Anterior cingulate cortex (tissue), 58 donors: ENCODE results near the gene SEPTIN7.

Source experiments
- DNase-seq, 58 donors: peaks; one replicate each; lab custom pipeline; 2025; lab: John Stamatoyannopoulos, UW

SEPTIN7 gene

GRCh38 chr7:35826751-35827150 is 25.9 kb downstream of the SEPTIN7 start:
- DNase-seq = no peak

DNA sequence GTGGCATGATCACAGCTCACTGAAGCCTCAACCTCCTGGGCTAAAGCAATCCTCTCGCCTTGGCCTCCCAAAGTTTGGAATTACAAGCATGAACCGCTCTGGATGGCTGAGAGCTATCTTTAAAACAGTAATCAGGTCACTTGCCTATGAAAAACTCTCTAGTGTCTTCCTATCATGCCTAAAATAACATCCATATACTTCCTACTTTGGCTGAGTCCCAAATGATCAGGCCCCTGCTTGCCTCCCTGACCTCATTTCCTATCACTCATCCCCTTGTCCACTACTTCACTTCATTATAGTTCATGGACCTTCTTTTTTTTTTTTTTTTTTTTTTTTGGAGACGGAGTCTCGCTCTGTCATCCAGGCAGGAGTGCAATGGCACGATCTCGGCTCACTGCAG is 28.0 kb downstream of the SEPTIN7 start:
- no peak for DNase-seq

- DNase-seq = no peak
Observed at GRCh38 chr7:35831208-35831607, 30.4 kb downstream of the SEPTIN7 start.

DNA sequence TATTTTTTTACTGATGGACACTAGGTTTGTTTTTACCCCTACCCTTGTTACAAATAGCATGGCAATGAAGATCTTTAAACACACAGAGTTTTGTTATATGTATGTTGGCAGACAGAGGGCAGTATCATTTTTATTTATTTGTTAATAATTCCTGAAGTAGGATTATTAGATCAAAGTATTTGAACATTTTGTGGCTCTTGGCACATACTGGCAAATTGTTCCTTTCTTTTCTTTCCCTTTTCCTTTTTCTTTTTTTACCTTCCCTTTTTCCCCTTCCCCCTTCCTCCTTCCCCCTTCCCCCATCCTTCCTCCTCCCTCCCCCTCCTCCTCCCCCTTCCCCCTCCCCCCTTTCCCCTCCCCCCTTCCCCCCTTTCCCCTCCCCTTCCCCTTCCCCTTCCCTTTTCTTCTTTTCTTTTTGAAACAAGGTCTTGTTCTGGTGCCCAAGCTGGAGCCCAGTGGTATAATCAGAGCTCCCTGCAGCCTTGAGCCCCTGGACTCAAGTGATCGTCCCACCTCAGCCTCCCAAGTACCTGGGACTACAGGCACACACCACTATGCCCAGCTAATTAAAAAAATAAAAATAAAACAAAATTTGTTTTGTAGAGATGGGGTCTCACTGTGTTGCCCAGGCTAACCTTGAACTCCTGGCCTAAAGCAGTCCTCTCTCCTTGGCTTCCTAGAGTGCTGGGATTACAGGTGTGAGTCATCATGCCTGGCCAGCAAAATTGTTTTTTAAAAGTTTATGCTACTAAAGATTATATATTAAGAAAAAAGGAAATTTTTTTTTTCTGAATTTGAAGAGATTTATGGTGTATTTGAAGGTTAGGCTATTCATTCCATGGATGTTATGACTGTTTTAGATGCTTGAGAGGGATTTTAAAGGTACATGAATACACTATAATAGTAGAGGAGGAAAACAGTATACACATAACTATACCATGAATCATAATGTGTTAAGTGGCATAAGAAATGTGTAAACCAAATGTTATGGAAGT is 39.3 kb downstream of the SEPTIN7 start:
- DNase-seq = no peak

GRCh38 chr7:35846816-35847412 is 46.1 kb downstream of the SEPTIN7 start:
- no peak for DNase-seq

DNA sequence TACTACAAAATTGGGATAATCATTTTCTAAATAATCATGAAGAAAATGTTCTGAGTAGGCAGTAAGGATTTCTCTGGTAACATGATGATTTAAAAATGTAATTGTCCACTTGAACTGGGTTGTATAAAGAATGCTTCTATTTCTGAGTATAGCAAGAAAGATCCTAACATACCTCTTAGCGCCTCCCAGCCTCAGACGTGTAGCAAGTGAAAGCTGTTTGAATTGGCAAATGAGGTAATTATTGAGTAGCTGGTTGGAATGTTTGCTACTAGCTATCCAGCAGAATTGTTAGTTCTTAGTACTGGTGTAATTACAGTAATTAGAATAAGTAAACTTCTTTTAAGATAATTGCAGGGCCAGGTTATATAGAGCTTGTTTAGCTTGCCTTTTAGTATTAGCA is 47.9 kb downstream of the SEPTIN7 start:
- no peak for DNase-seq

- no peak for DNase-seq
Observed at GRCh38 chr7:35849158-35849831, 48.4 kb downstream of the SEPTIN7 start.

DNA sequence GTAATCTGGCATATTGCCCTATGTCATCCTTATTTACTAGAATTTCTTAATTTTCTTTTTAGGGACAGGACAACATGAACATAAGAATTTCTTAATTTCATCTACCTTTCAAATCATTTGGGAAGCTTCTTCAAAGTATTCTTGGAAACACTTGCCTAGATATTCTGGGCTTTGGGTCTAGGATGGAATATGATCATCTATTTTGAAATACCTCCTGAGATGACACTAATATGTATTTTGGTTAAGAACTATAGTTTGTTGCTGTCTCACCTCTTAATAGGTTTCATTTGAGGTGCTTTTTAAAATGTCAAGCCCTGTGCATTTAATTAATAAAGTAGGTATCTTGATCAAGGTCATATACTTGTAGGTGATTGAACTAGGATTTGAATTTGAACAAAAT is 49.1 kb downstream of the SEPTIN7 start:
- DNase-seq = no peak
